Keratinocyte (primary cell): ENCODE data around the gene CLDN1. TPM values are rescaled to one million over a fixed set of nuclear protein-coding genes. Genes with fewer than 3 reads are reported as not detected.

Experiments used
- DNase-seq: peaks from one replicate; pipeline ENCODE4 v3.0.0-alpha.2; 2011; ENCODE audit warnings: low read depth, missing footprints, low spot score
- FAIRE-seq: peaks from 2 replicates; lab custom pipeline; 2011; peaks lifted over from hg19 to GRCh38; lab: Jason Lieb, UNC
- H2AFZ ChIP-seq: 2 replicates; pipeline ENCODE4 v1.6.0; 2012; ENCODE audit warnings: low read length, control low read depth, inconsistent platforms; ENCODE audit not compliant: control insufficient read depth
- H3K27ac ChIP-seq: 2 replicates; pipeline ENCODE4 v1.5.1; 2011; ENCODE audit warnings: low read length; ENCODE audit not compliant: control insufficient read depth, insufficient read depth
- H3K27me3 ChIP-seq: 3 replicates; pipeline ENCODE4 v1.6.0; 2011; ENCODE audit warnings: low read length; ENCODE audit not compliant: control insufficient read depth, insufficient read depth; ENCODE audit errors: extremely low read depth
- H3K36me3 ChIP-seq, 2 experiments: 2 replicates in 1 of 2; 3 replicates in 1 of 2; pipeline ENCODE4 v1.5.1; 2011; ENCODE audit warnings: low read length in 2 of 2, mild to moderate bottlenecking in 1 of 2; ENCODE audit not compliant: control insufficient read depth in 2 of 2, insufficient read depth in 2 of 2; ENCODE audit errors: extremely low read depth in 1 of 2
- H3K4me1 ChIP-seq: 3 replicates; pipeline ENCODE4 v1.5.1; 2011; ENCODE audit warnings: low read length; ENCODE audit not compliant: control insufficient read depth, insufficient read depth; ENCODE audit errors: extremely low read depth
- H3K4me2 ChIP-seq: 3 replicates; pipeline ENCODE4 v1.6.0; 2011; ENCODE audit warnings: low read depth, low read length; ENCODE audit not compliant: control insufficient read depth, insufficient read depth; ENCODE audit errors: extremely low read depth
- H3K4me3 ChIP-seq, 3 experiments: fragments of 200-600 bp in 1 of 3; sonication (generic) in 1 of 3; 2 replicates in 2 of 3; 3 replicates in 1 of 3; pipeline ENCODE4 v1.5.1; 2011 to 2016; ENCODE audit warnings: low read length in 3 of 3, mild to moderate bottlenecking in 3 of 3, control low read depth in 2 of 3, inconsistent platforms in 1 of 3, low read depth in 1 of 3, mixed read lengths in 1 of 3, mixed run types in 1 of 3, moderate library complexity in 1 of 3; ENCODE audit not compliant: control insufficient read depth in 2 of 3, insufficient read depth in 2 of 3; ENCODE audit errors: extremely low read depth in 1 of 3
- H3K79me2 ChIP-seq: 2 replicates; pipeline ENCODE4 v1.6.0; 2012; ENCODE audit warnings: low read length; ENCODE audit not compliant: control insufficient read depth, insufficient read depth
- H3K9ac ChIP-seq: 3 replicates; pipeline ENCODE4 v1.6.0; 2011; ENCODE audit warnings: low read length; ENCODE audit not compliant: control insufficient read depth, insufficient read depth; ENCODE audit errors: extremely low read depth
- H3K9me1 ChIP-seq: 3 replicates; pipeline ENCODE4 v1.6.0; 2011; ENCODE audit warnings: low read length; ENCODE audit not compliant: control insufficient read depth, insufficient read depth; ENCODE audit errors: extremely low read depth
- H3K9me3 ChIP-seq: 2 replicates; pipeline ENCODE4 v1.5.1; 2012; ENCODE audit warnings: low read depth, low read length; ENCODE audit not compliant: control insufficient read depth
- H4K20me1 ChIP-seq: 3 replicates; pipeline ENCODE4 v1.6.0; 2011; ENCODE audit warnings: low read length; ENCODE audit not compliant: control insufficient read depth, insufficient read depth; ENCODE audit errors: extremely low read depth
- EZH2 ChIP-seq: IDR thresholded peaks from one replicate; pipeline ENCODE4 v1.6.1; 2012; ENCODE audit warnings: inconsistent platforms, mild to moderate bottlenecking, low read length, moderate library complexity
- dilution Hi-C: fragments of 300-500 bp; cut with MboI; formaldehyde crosslinking; loops from one replicate; pipeline ENCODE4 v1.7.0; 2020; ENCODE audit warnings: low sequenced_read_pairs; ENCODE audit not compliant: extremely low pct_ligation_motif_present
- polyA plus RNA-seq, 5 experiments: library from polyadenylated mRNA; depleted of rRNA in 3 of 5; stranded (reverse) in 3 of 5; stranded (forward) in 1 of 5; unstranded in 1 of 5; fragments of >200 nt; gene quantifications; 1 replicate in 1 of 5; 2 replicates in 3 of 5; 3 replicates in 1 of 5; pipeline versions ENCODE4 v1.2.1 to v1.2.3, GENCODE V29; 2011 to 2012; ENCODE audit warnings: missing spikeins in 2 of 5, low read depth in 1 of 5, low replicate concordance in 1 of 5
- TF ChIP-seq, protein P1 (sequence below), 3 experiments: IDR thresholded peaks in 1 of 3; conservative IDR thresholded peaks in 1 of 3; optimal IDR thresholded peaks in 1 of 3; 2 replicates in 2 of 3; 3 replicates in 1 of 3; pipeline versions ENCODE3 to v1.5.1; 2011; ENCODE audit warnings: low read length in 3 of 3, mild to moderate bottlenecking in 3 of 3, moderate library complexity in 2 of 3, control low read depth in 1 of 3, inconsistent platforms in 1 of 3; ENCODE audit not compliant: insufficient read depth in 2 of 3; ENCODE audit errors: extremely low read depth in 1 of 3

CLDN1 gene
- polyA plus RNA-seq, 1 donor (not counting 4 experiments of a cell fraction or from before 2014, with no cell fraction given) = 218 TPM

DNA sequence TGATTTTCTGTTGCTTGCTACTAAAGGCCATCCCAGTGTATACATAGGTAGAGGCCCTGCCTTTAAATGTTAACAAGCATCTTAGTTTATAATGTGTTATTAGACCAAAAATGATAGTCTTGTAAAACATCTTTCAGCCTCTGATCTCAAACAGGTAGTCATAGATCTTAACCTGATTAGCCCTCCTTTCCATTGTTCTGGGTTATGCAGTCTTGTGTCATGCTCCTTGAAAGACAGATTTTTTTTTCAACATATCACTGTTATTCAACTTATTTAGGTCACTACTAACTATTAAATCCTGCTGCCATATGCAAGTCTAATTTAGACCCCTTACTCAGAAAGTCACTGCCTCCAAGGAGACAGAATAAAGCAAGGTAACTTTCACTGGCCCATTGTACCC lies 46.6 kb upstream of the CLDN1 start:
- no peak for DNase-seq
- Histone ChIP-seq H3K9me1 (no peaks in the 10 kb centered on the region), H3K4me1 (peaks cover 52% of the 10 kb centered on the region), H3K27me3 (no peaks in the 10 kb centered on the region), H3K4me3 (no peak overlapping the region), H3K4me2 (peak overlapping the region; percentile 29), H2AFZ (no peak overlapping the region), H3K9me3 (no peaks in the 10 kb centered on the region), H3K79me2 (no peaks in the 10 kb centered on the region), H3K27ac (peak overlapping the region; percentile 92), H4K20me1 (no peaks in the 10 kb centered on the region), H3K36me3 (no peaks in the 10 kb centered on the region), H3K9ac (peak overlapping the region; percentile 72)
- peak; percentile 49 for FAIRE-seq
- dilution Hi-C loops = no loop called here
- no peak for TF ChIP-seq EZH2
- TF ChIP-seq, protein P1, sequence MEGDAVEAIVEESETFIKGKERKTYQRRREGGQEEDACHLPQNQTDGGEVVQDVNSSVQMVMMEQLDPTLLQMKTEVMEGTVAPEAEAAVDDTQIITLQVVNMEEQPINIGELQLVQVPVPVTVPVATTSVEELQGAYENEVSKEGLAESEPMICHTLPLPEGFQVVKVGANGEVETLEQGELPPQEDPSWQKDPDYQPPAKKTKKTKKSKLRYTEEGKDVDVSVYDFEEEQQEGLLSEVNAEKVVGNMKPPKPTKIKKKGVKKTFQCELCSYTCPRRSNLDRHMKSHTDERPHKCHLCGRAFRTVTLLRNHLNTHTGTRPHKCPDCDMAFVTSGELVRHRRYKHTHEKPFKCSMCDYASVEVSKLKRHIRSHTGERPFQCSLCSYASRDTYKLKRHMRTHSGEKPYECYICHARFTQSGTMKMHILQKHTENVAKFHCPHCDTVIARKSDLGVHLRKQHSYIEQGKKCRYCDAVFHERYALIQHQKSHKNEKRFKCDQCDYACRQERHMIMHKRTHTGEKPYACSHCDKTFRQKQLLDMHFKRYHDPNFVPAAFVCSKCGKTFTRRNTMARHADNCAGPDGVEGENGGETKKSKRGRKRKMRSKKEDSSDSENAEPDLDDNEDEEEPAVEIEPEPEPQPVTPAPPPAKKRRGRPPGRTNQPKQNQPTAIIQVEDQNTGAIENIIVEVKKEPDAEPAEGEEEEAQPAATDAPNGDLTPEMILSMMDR (optimal IDR thresholded peaks at IDR 0.05 in 1 of 3, IDR thresholded peaks at IDR 0.05 in 1 of 3, conservative IDR thresholded peaks at IDR 0.05 in 1 of 3; ENCODE audit: extremely low read depth in 1 of 3, insufficient read depth in 2 of 3, low read length in 3 of 3) = no peak

DNA sequence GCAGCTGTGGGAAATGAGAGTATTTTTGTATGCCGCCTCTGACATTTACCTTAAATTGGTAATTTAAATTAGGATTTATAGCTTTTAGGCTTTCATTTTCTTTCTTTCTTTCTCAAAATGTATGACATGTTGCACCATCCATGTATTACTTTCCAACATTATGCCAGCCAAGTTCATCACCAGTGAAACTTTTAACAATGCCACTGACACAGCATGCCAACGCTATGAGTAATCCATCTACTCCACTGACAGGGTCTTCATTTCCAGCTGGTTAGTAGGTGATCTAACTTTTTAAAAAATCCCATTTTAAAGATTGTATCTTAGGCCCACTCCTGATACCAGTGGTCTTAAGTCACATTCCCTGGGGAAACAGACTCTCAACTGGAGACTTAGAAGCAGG lies 43.9 kb upstream of the CLDN1 start:
- TF ChIP-seq, protein P1 (optimal IDR thresholded peaks at IDR 0.05 in 1 of 3, IDR thresholded peaks at IDR 0.05 in 1 of 3, conservative IDR thresholded peaks at IDR 0.05 in 1 of 3; ENCODE audit: extremely low read depth in 1 of 3, insufficient read depth in 2 of 3, low read length in 3 of 3) = no peak
- TF ChIP-seq EZH2 = no peak
- peaks cover 34% of the 10 kb centered on the region for H3K4me1 ChIP-seq
- no peaks in the 10 kb centered on the region for H3K27me3 ChIP-seq
- H3K79me2 ChIP-seq = no peaks in the 10 kb centered on the region
- peak; percentile 93 for FAIRE-seq
- H3K4me2 ChIP-seq = peak overlapping the region; percentile 37
- no peak overlapping the region for H2AFZ ChIP-seq
- dilution Hi-C loops = no loop called here
- H3K4me3 ChIP-seq = no peak overlapping the region
- no peak overlapping the region for H3K9ac ChIP-seq
- no peaks in the 10 kb centered on the region for H4K20me1 ChIP-seq
- peak overlapping the region; percentile 65 for H3K27ac ChIP-seq
- H3K36me3 ChIP-seq = no peaks in the 10 kb centered on the region
- no peaks in the 10 kb centered on the region for H3K9me1 ChIP-seq
- H3K9me3 ChIP-seq = no peaks in the 10 kb centered on the region
- DNase-seq = no peak
